ENCODE results near the gene DLGAP3. TPM values are rescaled to one million over a fixed set of nuclear protein-coding genes. Genes with fewer than 3 reads are reported as not detected.
A peak's percentile ranks its signal among the peaks of the same experiment; 100 is the strongest.

The DLGAP3 gene
- total RNA-seq, 2 experiments from 2014 or later, result 0.38 to 0.83 TPM

DNA sequence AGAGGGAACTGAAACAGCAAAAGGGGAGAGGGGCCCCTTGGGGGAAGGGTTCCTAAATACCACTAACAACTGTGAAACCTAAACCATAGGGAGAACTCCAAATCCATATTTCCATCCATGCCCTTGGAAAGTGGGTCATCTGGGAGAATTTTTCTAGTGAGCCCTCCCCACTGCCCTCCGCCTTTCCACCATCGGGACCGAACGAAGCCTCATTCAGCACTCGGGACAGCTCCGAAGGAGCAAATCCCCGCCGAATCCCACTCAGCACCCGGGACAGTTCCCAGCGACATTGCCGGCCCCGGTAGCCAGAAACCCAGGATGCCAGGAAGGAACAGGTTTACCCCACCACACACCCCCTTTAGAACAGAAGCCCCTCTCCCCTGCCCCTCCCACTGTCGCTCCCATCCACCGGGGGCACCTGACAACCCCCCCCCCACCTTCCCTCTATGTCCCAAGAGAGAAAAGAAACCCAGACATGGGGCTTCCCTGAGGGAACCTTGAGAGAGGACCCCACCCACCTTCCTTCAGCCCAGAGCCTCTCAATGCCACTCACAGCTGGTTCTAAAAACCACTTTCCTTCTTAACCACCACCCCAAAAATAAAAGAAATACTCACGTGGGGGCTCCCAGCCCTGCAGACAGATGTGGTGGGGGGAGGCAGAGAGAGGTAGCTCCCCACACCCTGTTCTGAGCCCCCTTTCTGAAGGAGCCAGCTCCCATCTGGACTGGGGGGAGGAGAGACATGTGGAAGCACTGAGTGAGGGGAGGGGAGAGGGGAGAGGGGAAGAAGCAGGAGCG is 4.5 kb downstream of the DLGAP3 start:
- peak; percentile 72 for ATAC-seq
- POLR2A ChIA-PET, result no interaction called here

DNA sequence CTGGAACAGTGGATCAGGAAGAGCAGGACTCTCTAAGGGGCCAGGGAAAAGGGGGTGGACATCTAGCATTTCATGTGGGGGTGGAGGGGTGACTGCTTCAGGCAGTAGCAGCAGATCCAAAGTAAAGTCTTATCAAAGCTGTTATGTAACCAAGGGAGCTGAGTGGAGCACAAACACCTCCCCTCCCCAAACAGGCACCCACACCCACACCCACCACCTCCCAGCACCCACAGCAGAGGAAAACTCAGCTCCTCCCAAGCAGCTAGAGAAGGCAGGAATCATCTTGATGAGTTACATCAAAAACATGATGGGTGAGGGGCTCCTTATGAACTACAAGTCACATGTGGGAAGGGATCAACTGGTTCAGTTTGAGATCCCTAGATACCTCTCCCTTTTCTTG is 6.0 kb downstream of the DLGAP3 start:
- peaks cover 56% of the 10 kb centered on the region for H3K27me3 Mint-ChIP-seq
- no peaks in the 10 kb centered on the region for H3K36me3 Mint-ChIP-seq (ENCODE audit: low read depth)
- intact Hi-C loops (cut with micrococcal nuclease), result no loop called here
- ATAC-seq, result no peak
- H3K4me3 Mint-ChIP-seq, result no peak overlapping the region
- CTCF ChIA-PET, result no interaction called here
- POLR2A ChIA-PET, result no interaction called here
- TF ChIP-seq, protein P1, sequence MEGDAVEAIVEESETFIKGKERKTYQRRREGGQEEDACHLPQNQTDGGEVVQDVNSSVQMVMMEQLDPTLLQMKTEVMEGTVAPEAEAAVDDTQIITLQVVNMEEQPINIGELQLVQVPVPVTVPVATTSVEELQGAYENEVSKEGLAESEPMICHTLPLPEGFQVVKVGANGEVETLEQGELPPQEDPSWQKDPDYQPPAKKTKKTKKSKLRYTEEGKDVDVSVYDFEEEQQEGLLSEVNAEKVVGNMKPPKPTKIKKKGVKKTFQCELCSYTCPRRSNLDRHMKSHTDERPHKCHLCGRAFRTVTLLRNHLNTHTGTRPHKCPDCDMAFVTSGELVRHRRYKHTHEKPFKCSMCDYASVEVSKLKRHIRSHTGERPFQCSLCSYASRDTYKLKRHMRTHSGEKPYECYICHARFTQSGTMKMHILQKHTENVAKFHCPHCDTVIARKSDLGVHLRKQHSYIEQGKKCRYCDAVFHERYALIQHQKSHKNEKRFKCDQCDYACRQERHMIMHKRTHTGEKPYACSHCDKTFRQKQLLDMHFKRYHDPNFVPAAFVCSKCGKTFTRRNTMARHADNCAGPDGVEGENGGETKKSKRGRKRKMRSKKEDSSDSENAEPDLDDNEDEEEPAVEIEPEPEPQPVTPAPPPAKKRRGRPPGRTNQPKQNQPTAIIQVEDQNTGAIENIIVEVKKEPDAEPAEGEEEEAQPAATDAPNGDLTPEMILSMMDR (IDR thresholded peaks at IDR 0.05), result no peak
- DNase-seq, result no peak
- H3K27ac Mint-ChIP-seq, result no peak overlapping the region
- H3K9me3 Mint-ChIP-seq, result no peaks in the 10 kb centered on the region
- H3K4me1 Mint-ChIP-seq (ENCODE audit: low read depth), result peaks cover 2% of the 10 kb centered on the region

More for the DNA sequence above, 4.5 kb downstream of the DLGAP3 start:
- Mint-ChIP-seq H3K36me3 (ENCODE audit: low read depth) (no peaks in the 10 kb centered on the region), H3K4me3 (no peak overlapping the region), H3K4me1 (ENCODE audit: low read depth) (peaks cover 7% of the 10 kb centered on the region), H3K27me3 (peaks cover 61% of the 10 kb centered on the region), H3K9me3 (no peaks in the 10 kb centered on the region), H3K27ac (no peak overlapping the region)
- DNase-seq, result peak; percentile 71
- TF ChIP-seq, protein P1 (IDR thresholded peaks at IDR 0.05), result no peak
- CTCF ChIA-PET, result interaction anchor here (1.1 kb wide), 1 partner anchor 73 kb away, joined by 4 read pairs; no protein-coding TSS in a partner anchor
- intact Hi-C loops (cut with micrococcal nuclease), result no loop called here

DNA sequence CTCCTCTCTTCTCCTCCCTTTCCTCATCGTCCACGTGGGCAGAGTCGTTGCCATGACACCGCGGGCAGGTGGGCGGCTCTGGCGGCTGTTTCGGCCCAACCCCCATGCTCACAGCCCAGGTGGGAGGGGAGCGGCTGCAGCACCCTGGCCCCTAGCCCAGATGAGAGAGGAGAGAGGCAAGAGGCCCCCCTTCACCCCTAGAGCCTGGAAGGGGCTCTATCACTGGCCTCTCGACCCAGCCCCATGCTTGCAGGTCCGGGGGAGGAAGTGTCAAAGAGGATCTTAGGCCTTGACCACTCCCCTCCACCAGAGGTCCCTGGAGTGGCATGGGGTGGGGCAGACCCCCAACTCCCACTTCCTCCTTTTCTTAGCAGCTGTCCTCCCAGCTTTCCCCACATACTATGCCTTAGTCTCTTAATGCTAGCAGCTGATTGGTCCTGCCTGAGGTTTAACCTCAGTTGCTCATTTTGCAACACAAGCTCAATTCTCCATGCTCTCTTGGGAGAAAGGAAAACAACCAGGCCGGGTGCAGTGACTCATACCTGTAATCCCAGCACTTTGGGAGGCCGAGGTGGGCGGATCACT is 10.4 kb downstream of the DLGAP3 start:
- intact Hi-C loops (cut with micrococcal nuclease), result no loop called here
- Mint-ChIP-seq H3K4me3 (no peak overlapping the region), H3K36me3 (ENCODE audit: low read depth) (no peaks in the 10 kb centered on the region), H3K27me3 (peaks cover 23% of the 10 kb centered on the region), H3K9me3 (no peaks in the 10 kb centered on the region), H3K4me1 (ENCODE audit: low read depth) (no peaks in the 10 kb centered on the region), H3K27ac (no peak overlapping the region)
- ChIA-PET CTCF (no interaction called here), POLR2A (no interaction called here)
- ATAC-seq (peak; percentile 10), DNase-seq (peak; percentile 34)
- TF ChIP-seq, protein P1 (IDR thresholded peaks at IDR 0.05), result no peak

DNA sequence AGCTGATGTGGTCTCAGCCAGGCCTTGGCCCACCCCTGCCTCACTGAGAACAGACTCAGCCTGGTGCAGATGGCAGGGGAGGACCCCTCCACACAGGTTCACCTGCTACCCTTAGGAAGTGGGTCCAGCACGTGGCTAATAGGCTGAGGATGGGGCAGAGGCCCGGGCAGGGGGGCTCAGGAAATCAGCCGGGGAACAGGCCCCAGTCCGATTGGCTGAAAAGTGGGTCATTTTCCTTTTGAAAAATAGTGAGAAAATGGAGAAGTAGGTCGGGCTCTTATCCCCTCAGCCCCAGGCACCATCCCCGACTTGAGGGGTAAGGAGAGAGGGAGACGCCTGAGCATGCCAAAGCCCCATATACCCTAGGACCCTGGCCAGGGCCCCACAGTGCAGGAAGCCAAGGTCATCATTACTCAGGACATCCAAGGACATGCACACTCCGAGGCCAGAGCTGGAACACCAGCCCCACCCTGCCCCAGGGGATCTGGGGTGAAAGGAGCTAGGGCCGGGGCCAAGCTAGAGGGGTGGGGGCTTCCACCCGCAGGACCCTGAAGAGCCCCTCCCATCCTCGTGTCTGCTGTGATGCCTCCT is 11.0 kb downstream of the DLGAP3 start:
- ChIA-PET POLR2A (no interaction called here), CTCF (no interaction called here)
- Mint-ChIP-seq H3K36me3 (ENCODE audit: low read depth) (no peaks in the 10 kb centered on the region), H3K27me3 (peaks cover 19% of the 10 kb centered on the region), H3K4me1 (ENCODE audit: low read depth) (no peaks in the 10 kb centered on the region), H3K4me3 (no peak overlapping the region), H3K9me3 (no peaks in the 10 kb centered on the region), H3K27ac (no peak overlapping the region)
- DNase-seq (no peak), ATAC-seq (no peak)
- intact Hi-C loops (cut with micrococcal nuclease), result no loop called here
- TF ChIP-seq, protein P1 (IDR thresholded peaks at IDR 0.05), result no peak

DNA sequence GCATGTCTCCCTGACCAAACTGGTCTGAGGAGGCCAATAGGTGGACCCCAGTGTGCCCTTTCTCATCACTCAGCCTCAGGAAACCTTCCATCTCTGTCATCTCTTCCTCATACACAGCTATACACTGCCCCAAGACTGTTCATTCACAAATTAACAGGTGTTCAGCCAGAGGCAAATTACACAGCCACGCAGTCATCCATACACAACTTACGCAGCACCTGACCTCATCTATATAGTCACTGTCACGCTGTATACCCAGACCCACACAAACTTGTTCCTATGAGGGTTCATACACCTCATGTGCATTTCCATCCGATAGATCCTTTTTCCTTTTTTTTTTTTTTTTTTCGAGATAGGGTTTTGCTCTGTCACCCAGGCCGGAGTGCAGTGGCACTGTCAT is 12.4 kb downstream of the DLGAP3 start:
- H3K36me3 Mint-ChIP-seq (ENCODE audit: low read depth), result no peaks in the 10 kb centered on the region
- POLR2A ChIA-PET, result no interaction called here

More for the DNA sequence above, 12.4 kb downstream of the DLGAP3 start:
- ATAC-seq (no peak), DNase-seq (no peak)
- Mint-ChIP-seq H3K27me3 (peaks cover 8% of the 10 kb centered on the region), H3K4me1 (ENCODE audit: low read depth) (no peaks in the 10 kb centered on the region), H3K27ac (no peak overlapping the region), H3K9me3 (no peaks in the 10 kb centered on the region), H3K4me3 (no peak overlapping the region)
- CTCF ChIA-PET, result no interaction called here
- TF ChIP-seq, protein P1 (IDR thresholded peaks at IDR 0.05), result no peak
- intact Hi-C loops (cut with micrococcal nuclease), result no loop called here
